Stimulated activated CD4-positive, alpha-beta T cell treated with anti-CD3 and anti-CD28 coated beads, TNF-alpha, amount 100 ng/mL, for 24 hours (primary cell): ENCODE data around the gene NALCN.

ENCODE experiments used
- DNase-seq, 3 experiments: peaks; one replicate each; pipeline ENCODE4 v3.0.0-alpha.2; 2020; ENCODE audit warnings: low read depth in 3 of 3

The NALCN gene

GRCh38 chr13:101415358-101416174, 742 bp downstream of the NALCN start:
- DNase-seq, result no peak

- no peak for DNase-seq
These were observed 4.2 kb downstream of the NALCN start for GRCh38 chr13:101412076-101412475.

- no peak for DNase-seq
These were observed 7.2 kb downstream of the NALCN start for GRCh38 chr13:101408992-101409656.

- DNase-seq, result no peak
These were observed 8.2 kb downstream of the NALCN start for GRCh38 chr13:101408154-101408553.

- DNase-seq, result no peak
These were observed 9.5 kb downstream of the NALCN start for GRCh38 chr13:101406791-101407190.

GRCh38 chr13:101401196-101401595, 15.1 kb downstream of the NALCN start:
- no peak for DNase-seq

- DNase-seq, result no peak
These were observed 16.9 kb downstream of the NALCN start for GRCh38 chr13:101399365-101399764.

GRCh38 chr13:101398920-101399319, 17.4 kb downstream of the NALCN start:
- no peak for DNase-seq

GRCh38 chr13:101398191-101398590, 18.1 kb downstream of the NALCN start:
- DNase-seq, result no peak

GRCh38 chr13:101397742-101398141, 18.6 kb downstream of the NALCN start:
- DNase-seq, result no peak

- no peak for DNase-seq
These were observed 21.7 kb downstream of the NALCN start for GRCh38 chr13:101394605-101395004.

GRCh38 chr13:101393140-101393539, 23.2 kb downstream of the NALCN start:
- DNase-seq, result no peak

GRCh38 chr13:101390461-101390860, 25.8 kb downstream of the NALCN start:
- DNase-seq, result no peak

- DNase-seq, result no peak
These were observed 31.4 kb downstream of the NALCN start for GRCh38 chr13:101384929-101385328.

GRCh38 chr13:101383595-101383994, 32.7 kb downstream of the NALCN start:
- no peak for DNase-seq

GRCh38 chr13:101382701-101383100, 33.6 kb downstream of the NALCN start:
- DNase-seq, result no peak

- DNase-seq, result no peak
These were observed 34.2 kb downstream of the NALCN start for GRCh38 chr13:101382086-101382485.

- DNase-seq, result no peak
These were observed 55.8 kb downstream of the NALCN start for GRCh38 chr13:101360525-101360924.

- DNase-seq, result no peak
These were observed 61.4 kb downstream of the NALCN start for GRCh38 chr13:101354895-101355294.

- DNase-seq, result no peak
These were observed 69.2 kb downstream of the NALCN start for GRCh38 chr13:101346942-101347728.

- DNase-seq, result no peak
These were observed 70.1 kb downstream of the NALCN start for GRCh38 chr13:101346161-101346560.

GRCh38 chr13:101343128-101343787, 73.0 kb downstream of the NALCN start:
- no peak for DNase-seq
